Measurements from ENCODE around the gene CNN3.

The CNN3 gene

DNA sequence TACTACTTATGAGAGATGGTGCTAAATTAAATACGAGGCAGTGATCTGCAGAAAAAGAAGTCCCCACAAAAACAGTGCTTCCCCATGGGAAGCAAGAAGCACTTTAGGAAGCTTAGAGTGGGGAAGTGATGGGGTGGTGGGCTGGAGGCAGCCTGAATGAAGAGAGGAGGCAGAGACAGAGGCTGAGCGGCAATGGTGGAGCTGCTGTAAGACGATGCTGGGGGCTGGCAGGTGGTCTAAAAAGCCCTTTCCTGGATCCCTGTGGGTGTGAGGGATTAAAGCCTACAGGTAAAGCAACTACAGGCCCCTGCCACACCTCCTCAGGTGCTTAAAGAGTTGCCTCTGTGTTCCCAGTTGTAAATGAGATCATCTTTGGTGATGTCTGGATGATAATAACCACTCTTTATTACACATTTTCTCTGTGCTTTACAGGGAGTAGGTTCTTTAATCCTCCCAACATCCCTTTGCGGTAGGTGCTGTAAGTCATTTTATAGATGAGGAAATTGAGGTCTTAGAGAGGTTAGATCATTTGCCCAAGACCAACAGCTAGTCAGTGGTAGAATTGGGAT lies 39.2 kb downstream of the CNN3 start:
- no peak for DNase-seq (ENCODE audit: low read depth)

DNA sequence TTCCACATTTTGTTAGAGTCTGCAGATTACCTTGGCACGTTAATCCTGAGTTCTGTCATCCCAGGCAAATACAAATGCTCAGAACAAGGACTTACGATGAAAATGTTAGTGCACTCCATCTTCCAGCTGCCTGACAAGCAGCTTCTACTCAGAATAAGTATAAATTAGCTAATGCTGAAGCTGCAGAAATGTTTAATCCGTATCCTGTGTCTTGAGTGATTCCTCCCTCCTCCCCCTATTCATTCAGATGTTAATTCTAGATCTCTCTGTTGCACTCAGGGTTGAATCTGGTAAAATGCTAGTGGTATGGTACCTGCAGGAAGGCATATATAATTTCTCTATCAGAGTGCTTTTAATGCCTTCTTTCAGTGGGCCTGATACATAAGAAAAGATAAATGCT lies 39.8 kb downstream of the CNN3 start:
- no peak for DNase-seq (ENCODE audit: low read depth)

DNA sequence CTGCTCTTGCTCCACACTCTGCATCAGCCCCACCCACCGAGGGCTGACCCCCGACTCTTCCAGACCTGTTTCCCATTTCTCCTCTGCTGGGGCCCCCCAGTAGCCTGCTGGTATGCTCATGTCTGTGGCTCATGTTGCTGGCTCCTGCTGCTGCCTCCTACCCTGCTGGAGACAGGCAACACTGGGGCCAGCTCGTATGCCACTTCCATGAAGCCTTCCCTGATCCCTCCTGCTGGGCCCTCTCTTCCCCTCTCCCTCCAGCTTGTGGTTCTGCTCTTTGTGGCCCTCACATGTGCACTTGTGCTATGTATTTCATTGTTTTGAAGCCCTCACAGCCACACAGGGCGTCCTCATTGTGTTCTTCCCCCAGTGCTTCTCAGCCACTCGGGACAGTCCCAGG lies 40.5 kb downstream of the CNN3 start:
- no peak for DNase-seq (ENCODE audit: low read depth)

DNA sequence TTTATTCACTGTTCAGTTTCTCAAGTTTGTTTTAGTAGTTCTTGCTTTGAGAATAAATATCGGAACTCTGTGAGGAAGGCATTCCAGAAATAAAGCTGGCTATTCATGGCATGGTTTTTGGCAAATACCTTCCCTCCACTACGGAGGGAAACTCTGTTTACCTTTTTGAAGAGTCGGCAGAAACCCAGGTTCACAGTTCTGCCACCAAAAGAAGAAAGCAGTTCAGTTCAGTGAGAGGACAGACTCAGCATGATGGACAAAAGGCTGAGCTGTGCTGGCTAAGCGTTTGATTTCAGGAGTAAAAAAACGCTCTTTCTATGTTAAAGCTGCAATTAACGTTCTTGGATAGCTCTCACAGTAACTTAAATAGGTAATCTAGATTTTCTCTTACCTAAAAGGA lies 42.4 kb downstream of the CNN3 start:
- DNase-seq (ENCODE audit: low read depth), result no peak

DNA sequence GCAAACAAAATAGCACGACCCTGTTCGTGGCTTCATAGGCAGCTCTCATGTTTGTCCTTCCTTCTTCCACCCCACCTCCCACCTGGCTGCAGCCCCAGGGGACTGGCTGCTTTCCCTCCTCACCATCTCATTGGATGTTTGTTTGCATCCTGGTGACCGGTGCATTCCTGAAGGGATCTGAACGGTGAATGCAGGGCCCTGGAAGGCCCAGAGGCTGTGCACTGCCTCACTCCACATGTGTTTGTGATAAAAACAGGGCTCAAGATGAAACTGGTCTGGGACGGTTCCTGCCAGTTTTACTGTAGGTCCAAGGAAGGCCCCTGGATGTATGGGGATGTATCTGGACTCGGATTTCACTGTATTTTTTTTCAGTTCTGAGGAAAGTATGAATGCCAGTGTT lies 42.8 kb downstream of the CNN3 start:
- DNase-seq (ENCODE audit: low read depth), result no peak

DNA sequence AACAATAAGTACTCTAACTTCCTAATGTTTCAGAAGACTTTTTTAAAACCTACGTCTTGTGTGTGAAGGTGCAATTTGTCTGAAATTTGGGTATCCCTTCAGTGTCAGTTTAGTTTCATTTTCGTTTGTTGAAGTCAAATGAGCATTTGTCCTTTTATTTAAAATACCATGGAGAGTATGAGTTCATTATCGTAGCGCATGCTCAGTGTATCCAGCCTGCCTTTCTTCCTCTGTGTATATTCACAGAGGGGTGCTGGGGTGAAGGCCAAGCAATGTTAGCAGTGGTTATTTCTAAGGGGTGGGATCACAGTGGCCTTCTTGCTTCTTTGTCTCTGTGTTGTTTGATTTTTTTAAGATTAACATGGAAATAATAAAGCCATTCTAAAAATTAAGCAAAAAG lies 43.2 kb downstream of the CNN3 start:
- DNase-seq (ENCODE audit: low read depth), result no peak

DNA sequence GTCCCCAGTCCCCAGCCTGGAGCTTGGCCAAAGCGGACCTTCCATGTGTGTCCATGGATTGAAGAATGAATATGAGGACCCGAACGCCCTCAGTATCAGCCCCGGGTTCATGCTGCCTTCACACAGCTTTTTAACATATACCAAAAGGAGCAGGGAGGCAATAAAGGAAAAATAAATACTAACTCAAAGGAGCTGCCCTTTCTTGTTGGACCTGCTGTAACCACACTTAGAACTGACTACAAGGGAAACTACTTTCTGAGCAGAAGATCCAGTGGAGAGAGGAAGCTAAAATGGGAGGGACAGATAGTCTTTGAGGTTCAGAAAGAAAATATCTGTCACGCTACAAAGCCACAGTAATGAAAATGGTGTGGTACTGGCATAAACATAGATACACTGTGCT lies 48.6 kb downstream of the CNN3 start:
- no peak for DNase-seq (ENCODE audit: low read depth)

DNA sequence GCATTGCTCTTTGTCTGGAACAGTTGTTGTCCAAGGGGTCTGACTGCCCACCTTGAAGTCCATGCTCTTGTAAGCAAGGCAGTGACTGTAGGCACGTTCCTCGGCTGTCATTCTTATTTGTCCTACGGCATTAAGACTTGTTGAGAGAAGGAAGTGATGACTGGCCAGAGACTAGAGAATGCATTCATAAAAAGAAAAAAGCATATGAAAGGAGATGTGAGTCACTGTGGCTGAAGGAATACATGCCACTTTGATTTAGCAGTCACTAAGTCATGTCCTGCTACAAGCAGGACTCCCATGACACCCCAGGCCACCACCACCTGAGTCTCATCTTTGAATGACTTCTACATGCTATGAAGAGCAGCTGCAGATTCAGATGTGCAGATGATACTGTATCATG lies 50.5 kb downstream of the CNN3 start:
- DNase-seq (ENCODE audit: low read depth), result no peak

DNA sequence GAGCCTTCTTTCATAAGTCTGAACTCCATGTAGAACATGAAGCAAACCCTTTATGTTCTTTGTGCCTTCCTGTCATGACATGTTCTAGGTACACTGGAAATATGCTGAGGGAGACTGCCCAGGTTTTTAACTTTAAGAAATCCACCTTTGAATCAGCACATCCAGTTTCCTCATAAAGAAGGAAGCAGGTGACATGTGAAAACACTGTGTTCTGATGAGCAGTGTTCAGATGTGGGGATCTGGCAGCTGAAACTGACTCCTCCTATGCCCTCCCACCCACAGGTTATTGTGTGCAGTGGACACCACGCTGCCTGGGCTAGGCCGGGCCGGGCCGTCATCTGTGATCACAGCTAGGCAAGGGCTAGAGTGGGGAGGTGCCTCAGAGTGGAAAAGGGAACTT lies 51.1 kb downstream of the CNN3 start:
- no peak for DNase-seq (ENCODE audit: low read depth)

DNA sequence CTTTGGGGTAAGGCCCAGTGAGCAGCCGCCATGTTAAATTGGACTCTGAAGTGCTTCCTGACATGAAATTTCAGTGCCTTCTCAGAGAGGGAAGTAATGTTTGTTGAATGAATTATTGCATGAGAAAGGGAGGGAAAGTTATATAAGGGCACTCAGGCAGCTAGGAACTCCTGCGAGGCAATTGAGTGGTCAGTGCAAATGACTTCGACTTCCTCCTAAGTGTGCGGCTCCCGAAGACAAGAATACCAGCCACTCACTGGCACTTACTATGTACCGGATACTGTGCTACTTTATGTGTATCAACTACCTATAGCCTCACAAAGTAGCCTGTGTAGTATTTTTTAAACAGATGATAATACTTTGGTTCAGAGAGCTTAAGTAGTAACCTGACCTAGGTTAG lies 52.5 kb downstream of the CNN3 start:
- no peak for DNase-seq (ENCODE audit: low read depth)

DNA sequence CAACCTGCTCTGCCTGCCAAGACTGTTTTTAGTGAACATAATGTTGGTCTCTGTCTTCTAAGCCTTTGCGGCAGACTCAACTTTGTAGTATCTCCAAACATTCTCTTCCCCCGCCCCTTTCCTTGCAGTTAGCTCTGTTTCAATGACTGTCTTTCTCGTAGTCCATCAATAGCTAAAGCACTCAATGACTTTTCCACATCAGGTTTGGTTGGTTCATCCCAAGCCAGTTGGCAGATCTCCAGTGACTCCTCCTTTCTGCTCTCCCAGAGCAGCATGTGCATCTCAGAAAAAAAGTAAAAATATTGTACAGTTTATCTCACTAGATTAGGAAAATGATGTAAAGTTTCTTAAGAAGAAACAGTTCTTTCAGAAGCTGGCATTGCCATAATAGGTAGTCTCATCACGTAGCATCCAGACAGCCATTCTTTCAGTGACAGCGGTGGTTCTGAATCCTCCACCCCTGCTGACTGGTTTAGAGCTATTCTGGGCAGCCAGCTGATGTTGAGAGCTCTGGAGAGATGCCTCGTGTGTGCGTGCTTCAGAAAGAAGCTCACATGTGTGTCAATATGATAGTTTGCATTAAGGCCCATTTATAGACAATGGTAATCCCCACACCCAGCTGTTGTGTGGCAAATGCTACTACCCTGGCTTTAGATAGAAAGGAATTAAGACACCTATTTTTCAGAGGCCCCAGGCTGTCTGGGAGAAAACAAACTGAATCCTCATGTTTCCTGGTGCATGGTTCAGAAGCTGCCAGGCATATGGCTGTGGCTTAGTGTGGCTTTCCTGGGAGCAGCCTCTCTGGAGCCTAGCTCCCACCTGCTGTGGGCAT lies 53.2 kb downstream of the CNN3 start:
- DNase-seq (ENCODE audit: low read depth), result no peak

DNA sequence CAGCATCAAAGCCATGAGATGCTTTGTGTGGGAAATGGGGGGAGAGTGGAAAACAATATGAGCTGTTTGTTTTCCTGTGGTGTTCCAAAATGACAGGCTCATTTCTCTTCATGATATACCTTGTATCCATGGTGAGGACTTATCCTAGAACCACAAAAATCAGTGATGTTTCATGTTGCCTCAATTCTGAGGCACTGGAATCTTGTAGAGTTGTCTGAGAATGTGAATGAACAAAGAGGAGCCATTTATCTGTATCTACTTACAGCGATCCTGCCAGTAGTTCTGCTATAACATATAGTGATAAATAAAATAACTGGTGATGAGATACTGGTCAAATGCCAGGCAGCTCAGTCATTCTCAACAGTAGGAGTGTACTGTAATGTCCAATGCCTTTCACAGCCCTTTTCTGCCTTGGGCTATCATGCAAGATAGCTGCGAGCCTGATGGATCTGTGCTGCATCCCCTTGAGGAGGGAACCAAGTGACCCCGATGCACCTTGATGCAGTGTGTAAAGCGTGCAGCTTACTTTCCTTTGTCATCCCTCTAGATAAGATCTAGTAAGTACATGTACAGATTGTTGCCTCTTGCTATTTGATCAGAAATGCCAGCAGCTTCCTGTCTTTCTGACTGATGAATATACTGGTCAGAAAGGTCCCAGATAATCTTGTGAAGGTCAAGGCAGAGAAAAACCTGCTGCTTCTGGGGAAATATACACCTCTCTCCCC lies 54.0 kb downstream of the CNN3 start:
- no peak for DNase-seq (ENCODE audit: low read depth)

DNA sequence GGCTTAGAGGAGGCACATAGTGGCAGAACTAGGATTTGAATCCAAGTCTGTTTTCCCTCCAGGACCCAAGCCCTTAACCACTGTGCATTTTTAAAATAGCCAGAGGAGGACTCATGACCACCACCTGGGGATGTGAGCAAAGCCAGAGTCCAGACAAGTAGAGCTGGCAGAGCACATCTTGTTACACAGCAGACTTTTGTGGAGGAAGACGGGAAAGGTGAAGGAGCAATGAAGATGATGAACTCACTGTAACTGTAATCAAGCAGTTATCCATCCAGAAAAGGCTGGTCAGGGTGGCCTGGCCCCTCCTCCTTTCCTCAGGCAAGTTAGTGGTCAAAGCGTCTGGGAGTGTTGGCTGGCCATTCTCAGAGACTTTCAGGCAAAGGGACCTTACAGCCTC lies 55.9 kb downstream of the CNN3 start:
- no peak for DNase-seq (ENCODE audit: low read depth)

DNA sequence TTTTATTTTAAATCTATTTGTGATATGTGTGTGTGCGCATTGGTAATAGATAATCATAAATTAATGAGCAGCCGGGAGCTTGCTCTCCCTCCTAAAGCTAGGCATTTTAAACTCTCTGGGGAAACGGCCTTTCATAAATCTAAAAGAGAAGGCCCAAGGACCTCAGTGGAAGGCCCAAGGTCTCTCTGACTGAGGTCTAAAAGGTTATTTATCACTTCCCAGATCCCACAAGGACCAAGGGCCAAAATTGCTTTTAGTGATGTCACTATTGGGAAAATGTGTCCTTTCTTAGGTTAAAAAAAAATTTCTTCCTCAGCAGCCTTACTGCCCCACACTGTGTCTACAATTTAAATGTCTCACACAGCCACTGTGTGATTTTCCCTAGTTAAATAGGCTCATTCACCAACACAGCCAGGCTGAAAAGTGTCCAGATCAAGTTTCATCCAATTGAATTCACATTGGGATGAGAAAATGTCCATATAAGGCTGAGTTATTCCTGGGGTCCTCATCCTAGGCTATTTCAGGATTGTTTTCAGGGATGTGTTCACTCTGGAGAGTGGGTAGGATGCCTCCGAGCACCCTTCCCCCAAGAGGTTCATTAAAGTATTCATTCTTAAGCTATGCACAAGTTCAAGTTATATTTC lies 60.6 kb downstream of the CNN3 start:
- DNase-seq (ENCODE audit: low read depth), result no peak

DNA sequence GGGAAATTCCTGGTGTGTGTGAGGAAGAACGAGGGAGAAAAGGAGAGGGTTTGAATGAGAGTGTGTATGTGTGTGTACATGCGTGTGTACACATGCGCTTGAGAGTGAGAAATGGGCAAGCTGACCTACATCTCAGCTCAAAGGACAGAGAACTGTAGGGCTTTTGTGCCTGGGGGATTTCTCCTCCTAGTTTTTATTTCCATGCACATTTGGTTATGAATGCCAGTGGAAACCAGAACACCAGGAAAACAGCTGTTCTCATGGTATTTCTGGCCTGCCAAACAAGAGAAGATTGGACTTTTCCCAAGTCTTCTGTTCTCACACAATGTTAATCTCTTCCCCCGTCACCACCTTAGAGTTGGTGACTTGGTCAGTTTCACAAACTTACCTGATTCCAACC lies 61.5 kb downstream of the CNN3 start:
- no peak for DNase-seq (ENCODE audit: low read depth)

DNA sequence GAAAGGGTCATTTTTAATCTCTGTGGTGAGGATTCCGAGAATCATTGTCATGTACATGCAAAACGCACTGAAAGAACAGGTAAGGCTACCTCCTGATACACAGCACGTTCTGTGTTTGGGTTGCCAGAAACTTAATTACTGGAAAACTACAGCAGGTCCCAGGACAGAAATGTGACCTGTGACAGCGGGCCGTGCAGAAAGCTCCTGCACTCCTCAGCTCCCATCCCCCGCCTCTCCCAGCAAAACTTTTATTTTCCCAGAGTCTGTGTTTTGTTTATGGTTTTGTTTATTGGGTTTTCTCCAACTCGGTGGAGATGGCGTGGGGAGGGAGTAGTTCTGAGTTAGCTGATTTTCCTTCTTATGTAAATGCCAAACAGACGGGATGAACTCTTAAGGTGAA lies 62.1 kb downstream of the CNN3 start:
- DNase-seq (ENCODE audit: low read depth), result no peak

DNA sequence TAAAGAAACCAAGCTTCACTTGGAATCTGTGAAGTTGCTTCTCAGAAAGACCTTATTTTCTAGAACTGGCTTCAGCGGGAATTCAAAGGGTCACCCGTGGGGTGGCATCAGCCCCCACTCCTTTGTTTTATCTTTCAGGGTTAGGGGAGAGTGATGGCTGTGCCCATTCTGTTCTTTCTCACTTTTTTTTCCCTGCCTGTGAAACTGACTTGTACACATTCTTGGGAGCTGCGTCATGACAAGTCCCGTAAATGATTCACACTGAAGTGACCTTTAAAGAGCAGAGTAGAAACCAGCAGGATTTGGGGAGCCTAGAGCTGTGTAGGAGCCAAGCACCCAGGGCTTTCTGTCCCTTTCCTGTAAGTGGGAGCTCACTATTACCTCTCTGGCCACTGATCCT lies 63.0 kb downstream of the CNN3 start:
- no peak for DNase-seq (ENCODE audit: low read depth)

DNA sequence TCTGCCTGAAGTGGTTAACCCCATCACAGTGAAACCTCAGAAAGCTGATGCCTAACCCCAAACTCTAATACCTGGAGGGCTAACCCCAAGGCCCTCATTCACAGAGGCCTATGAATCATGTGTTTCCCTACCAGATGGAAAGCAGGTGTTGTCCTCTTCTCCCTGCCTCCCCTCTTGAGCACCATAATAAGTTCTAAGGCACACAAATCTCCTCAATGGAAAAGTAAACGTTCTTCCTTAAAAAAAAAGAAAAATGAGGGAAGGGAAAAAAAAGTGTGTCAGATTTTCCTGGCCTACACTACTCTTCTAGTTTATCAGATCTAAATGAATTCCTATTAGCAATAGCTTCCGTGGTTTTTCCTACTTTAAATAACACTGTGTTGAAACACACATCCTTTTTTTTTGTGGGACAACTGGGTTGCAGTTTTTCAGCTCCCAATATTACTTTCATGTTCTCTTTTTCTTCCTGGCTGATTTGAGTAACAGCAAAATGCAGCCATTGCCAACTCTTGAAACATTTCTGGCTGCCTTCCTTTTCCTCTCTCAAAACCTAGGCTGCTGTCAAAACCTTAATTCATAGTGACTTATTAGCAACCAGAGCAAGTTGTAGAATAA lies 63.5 kb downstream of the CNN3 start:
- no peak for DNase-seq (ENCODE audit: low read depth)

DNA sequence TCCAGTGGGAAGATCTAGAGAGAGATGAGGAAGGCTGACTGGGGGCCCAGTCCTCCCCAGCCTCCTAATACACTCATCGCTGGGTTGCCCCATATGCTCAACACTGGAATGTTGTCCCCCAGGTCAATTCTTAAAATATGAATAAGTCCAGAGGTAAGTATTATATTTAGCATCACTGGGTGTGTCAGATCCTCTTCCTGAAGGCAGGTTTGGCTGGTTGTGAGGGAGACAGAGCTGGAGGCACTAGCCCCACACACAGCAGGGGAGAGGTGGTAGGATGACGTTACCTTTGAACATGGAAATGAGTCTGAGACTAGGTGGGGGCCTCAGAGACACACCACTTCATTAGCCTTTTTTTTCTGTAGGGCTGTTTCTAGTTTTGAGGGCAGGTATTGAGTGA lies 64.2 kb downstream of the CNN3 start:
- DNase-seq (ENCODE audit: low read depth), result no peak

DNA sequence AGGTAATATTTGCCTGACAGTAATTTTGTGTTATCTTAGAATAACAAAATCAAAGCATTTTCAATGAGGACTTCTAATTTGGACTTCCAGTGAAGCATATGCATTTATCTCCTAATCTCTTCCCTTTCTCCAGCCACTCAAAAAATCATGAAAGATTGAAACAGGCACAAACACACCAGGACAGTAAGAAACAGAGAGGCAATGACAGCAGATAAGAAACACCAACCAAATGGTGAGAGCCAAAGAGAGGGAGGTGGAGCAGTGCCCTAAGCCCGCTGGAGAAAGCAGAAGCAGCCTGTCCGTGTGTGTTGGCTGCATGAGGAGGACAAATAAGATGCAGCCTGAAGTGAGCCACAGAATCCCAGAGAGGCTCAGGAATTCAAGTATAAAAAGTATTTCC lies 67.7 kb downstream of the CNN3 start:
- no peak for DNase-seq (ENCODE audit: low read depth)

DNA sequence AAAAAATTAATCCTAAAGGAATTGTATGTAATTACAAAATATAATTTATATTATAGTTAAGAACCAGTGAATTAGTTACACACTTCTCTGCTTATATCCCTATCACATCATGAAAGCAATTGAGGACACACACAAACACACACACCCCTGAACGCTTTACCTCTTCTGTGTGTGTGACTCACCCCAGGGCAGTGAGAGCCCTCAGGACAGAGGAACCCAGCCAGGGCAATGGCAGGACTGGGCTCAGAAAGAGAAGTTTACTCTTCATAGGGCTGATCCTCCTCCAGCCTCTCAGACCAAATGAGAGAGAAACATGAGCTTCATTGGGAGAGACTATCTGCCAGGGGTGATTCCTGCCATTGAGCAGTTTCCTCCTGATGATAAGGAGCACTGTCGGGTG lies 68.6 kb downstream of the CNN3 start:
- no peak for DNase-seq (ENCODE audit: low read depth)

DNA sequence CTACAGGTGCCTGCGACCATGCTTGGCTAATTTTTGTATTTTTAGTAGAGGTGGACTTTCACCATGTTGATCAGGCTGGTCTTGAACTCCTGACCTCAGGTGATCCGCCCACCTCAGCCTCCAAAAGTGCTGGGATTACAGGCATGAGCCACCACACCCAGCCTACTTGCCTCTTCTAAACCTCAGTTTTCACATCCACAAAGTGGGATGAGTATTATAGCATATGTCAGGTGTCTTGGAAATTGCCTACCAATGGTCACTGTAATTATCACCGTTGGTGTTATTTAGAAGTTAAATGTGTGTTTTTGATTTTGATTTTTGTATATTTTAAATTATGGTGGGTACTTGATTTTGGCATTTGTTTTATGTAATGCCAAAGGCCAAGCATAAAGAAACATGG lies 70.0 kb downstream of the CNN3 start:
- DNase-seq (ENCODE audit: low read depth), result no peak

DNA sequence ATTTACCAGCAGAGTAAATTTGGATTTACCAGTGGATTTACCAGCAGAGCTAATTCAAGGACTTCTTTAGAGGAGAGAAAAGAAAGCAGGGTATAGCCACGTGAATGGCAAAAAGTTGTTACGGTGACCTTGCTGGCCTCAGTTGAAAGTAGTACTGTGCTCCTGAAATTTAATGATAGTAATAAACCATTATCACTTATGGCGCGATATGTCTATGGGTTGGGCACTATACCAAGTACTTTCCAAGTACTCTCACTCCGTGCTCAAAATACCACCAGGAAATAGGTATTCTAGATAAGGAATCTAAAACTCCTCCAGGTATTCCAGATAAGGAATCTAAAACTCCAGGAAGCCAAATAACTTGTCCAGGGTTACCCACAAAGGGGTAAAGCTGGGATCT lies 70.9 kb downstream of the CNN3 start:
- DNase-seq (ENCODE audit: low read depth), result no peak

All from activated gamma-delta T cell treated with anti-CD3 and anti-CD28 coated beads, Interleukin-2, amount 50 U/mL, for 16 hours (primary cell).